Hepatocyte (in vitro differentiated cells): Measurements from ENCODE around the gene SRSF8. TPM values are rescaled to one million over a fixed set of nuclear protein-coding genes. Genes with fewer than 3 reads are reported as not detected.

Experiments used
- DNase-seq: peaks from one replicate; pipeline ENCODE4 v3.0.0-alpha.2; 2016; ENCODE audit warnings: low spot score
- H2AFZ ChIP-seq: fragments of 200-600 bp; sonication (generic); 2 replicates; pipeline ENCODE4 v1.6.0; 2016; ENCODE audit warnings: antibody characterized with exemption, mild to moderate bottlenecking
- H3K27ac ChIP-seq: fragments of 200-600 bp; sonication (generic); 2 replicates; pipeline ENCODE4 v1.5.1; 2016; ENCODE audit warnings: mild to moderate bottlenecking
- H3K27me3 ChIP-seq: fragments of 200-600 bp; sonication (generic); 2 replicates; pipeline ENCODE4 v1.6.1; 2016
- H3K36me3 ChIP-seq: fragments of 200-600 bp; sonication (generic); replicated peaks from 2 replicates; pipeline ENCODE4 v1.5.1; 2016; ENCODE audit warnings: low read depth; ENCODE audit not compliant: insufficient read depth
- H3K4me1 ChIP-seq: fragments of 200-600 bp; sonication (generic); 2 replicates; pipeline ENCODE4 v1.5.1; 2016; ENCODE audit warnings: mild to moderate bottlenecking, moderate library complexity; ENCODE audit not compliant: insufficient read depth
- H3K4me2 ChIP-seq: fragments of 200-600 bp; sonication (generic); 2 replicates; pipeline ENCODE4 v1.6.0; 2016
- H3K4me3 ChIP-seq: fragments of 200-600 bp; sonication (generic); 2 replicates; pipeline ENCODE4 v1.5.1; 2016; ENCODE audit warnings: mild to moderate bottlenecking
- H3K79me2 ChIP-seq: fragments of 200-600 bp; sonication (generic); 2 replicates; pipeline ENCODE4 v1.6.0; 2017; ENCODE audit warnings: mild to moderate bottlenecking
- H3K9me2 ChIP-seq: fragments of 200-600 bp; sonication (generic); replicated peaks from 2 replicates; pipeline ENCODE4 v1.6.0; 2017; ENCODE audit warnings: mild to moderate bottlenecking; ENCODE audit not compliant: insufficient read depth
- H3K9me3 ChIP-seq: fragments of 200-600 bp; sonication (generic); 2 replicates; pipeline ENCODE4 v1.5.1; 2016; ENCODE audit warnings: low read depth, mild to moderate bottlenecking
- H4K20me1 ChIP-seq: fragments of 200-600 bp; sonication (generic); 2 replicates; pipeline ENCODE4 v1.6.0; 2016; ENCODE audit warnings: mild to moderate bottlenecking; ENCODE audit not compliant: insufficient read depth, poor library complexity, severe bottlenecking
- EZH2 ChIP-seq: fragments of 200-600 bp; sonication (generic); IDR thresholded peaks from 2 replicates; pipeline ENCODE4 v1.6.1; 2016; ENCODE audit warnings: antibody characterized with exemption, mild to moderate bottlenecking, borderline replicate concordance
- EZH2phosphoT487 ChIP-seq: fragments of 200-600 bp; sonication (generic); IDR thresholded peaks from one replicate; pipeline ENCODE4 v1.6.1; 2018; ENCODE audit warnings: antibody characterized with exemption, mild to moderate bottlenecking, low read depth, moderate library complexity; ENCODE audit not compliant: unreplicated experiment, severe bottlenecking
- WGBS: methylation state at CpG from one replicate; pipeline ENCODE4 v1.1.6; 2016; ENCODE audit warnings: low lambda C conversion rate; ENCODE audit errors: missing lambda C conversion rate; 5-methylcytosine and 5-hydroxymethylcytosine counted together
- polyA plus RNA-seq: library from polyadenylated mRNA; unstranded; fragments of >200 nt; fragmentation: Nextera tagmentation; extraction: Ambion mirVana; gene quantifications from 2 replicates; pipeline ENCODE4 v1.2.1, GENCODE V29; 2016
- total RNA-seq: library from RNA; depleted of rRNA; stranded (reverse); fragments of >200 nt; gene quantifications from 2 replicates; pipeline ENCODE4 v1.2.3, GENCODE V29; 2014
- TF ChIP-seq, protein P1 (sequence below): fragments of 200-600 bp; sonication (generic); IDR thresholded peaks from 2 replicates; pipeline ENCODE4 v1.5.1; 2016; ENCODE audit warnings: antibody characterized with exemption, mild to moderate bottlenecking; ENCODE audit not compliant: poor library complexity

SRSF8 gene
- total and polyA plus RNA-seq, 2 experiments from 2014 or later, result 48.2 to 52.0 TPM

DNA sequence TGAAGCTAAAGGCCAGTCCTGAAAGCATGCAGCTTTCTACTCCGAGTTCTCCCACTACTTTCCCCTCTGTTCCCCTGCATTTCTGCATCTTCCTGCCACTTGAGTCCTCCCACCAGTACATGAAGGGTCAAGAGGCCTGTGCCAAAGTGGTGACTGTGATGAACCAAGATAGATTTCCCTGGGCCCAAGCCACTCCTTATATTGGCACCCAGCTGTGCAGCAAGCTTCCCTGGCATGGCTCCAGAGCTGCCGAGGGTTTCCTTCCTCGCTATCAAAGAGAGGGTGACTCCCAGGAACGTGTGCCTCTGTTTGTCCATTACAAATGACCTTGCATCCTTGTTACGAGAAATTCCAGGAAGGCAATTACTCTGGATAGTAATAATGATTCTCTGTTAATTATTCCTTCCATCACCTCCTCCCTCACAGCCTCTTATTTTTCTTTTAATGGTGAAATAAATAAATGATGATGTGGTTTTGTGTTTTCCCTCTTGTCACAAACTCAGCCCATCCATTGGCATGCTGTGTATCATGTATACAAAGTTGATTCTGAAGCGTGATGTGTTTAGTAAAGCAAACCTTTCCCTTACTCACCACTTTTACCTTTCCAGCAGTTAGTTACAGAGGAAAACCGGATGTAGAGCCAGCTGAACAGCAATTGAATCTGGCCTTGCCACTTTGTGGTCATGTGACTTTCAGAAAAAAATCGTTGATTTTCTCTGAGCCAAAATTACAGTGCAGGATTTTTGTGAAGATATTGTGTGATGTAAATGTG is 8.3 kb downstream of the SRSF8 start:
- Histone ChIP-seq H3K4me1 (no peaks in the 10 kb centered on the region), H3K4me2 (no peak overlapping the region), H3K79me2 (peaks cover 19% of the 10 kb centered on the region), H3K27ac (no peak overlapping the region), H4K20me1 (no peaks in the 10 kb centered on the region), H3K27me3 (no peaks in the 10 kb centered on the region), H3K9me3 (no peaks in the 10 kb centered on the region), H3K4me3 (no peak overlapping the region), H3K36me3 (no peaks in the 10 kb centered on the region), H3K9me2 (no peaks in the 10 kb centered on the region), H2AFZ (no peak overlapping the region)
- DNase-seq, result no peak
- TF ChIP-seq EZH2phosphoT487 (no peak), EZH2 (no peak)
- TF ChIP-seq, protein P1, sequence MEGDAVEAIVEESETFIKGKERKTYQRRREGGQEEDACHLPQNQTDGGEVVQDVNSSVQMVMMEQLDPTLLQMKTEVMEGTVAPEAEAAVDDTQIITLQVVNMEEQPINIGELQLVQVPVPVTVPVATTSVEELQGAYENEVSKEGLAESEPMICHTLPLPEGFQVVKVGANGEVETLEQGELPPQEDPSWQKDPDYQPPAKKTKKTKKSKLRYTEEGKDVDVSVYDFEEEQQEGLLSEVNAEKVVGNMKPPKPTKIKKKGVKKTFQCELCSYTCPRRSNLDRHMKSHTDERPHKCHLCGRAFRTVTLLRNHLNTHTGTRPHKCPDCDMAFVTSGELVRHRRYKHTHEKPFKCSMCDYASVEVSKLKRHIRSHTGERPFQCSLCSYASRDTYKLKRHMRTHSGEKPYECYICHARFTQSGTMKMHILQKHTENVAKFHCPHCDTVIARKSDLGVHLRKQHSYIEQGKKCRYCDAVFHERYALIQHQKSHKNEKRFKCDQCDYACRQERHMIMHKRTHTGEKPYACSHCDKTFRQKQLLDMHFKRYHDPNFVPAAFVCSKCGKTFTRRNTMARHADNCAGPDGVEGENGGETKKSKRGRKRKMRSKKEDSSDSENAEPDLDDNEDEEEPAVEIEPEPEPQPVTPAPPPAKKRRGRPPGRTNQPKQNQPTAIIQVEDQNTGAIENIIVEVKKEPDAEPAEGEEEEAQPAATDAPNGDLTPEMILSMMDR, result no peak
- 73% methylated on average over 8 of the region's 8 CpGs for WGBS

DNA sequence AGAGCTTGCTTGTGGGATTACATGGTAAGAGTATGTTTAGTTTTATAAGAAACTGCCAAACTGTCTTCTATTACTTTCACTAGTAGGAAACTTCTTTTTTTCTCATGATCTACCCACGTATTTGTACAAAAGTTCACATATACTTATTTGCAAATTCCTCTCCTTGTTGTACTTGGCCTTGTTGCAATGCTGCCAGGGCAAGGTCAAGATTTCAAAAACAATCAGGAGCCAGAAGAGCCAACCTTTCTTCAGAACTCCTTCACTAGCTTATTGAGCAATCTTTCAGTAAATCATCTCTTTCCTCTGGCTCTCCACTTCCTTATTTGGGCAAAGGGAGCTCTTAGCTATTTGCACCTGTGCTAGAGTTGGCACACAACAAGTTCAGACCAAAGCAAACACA is 9.7 kb downstream of the SRSF8 start:
- Histone ChIP-seq H3K79me2 (peaks cover 6% of the 10 kb centered on the region), H3K36me3 (no peaks in the 10 kb centered on the region)

DNA sequence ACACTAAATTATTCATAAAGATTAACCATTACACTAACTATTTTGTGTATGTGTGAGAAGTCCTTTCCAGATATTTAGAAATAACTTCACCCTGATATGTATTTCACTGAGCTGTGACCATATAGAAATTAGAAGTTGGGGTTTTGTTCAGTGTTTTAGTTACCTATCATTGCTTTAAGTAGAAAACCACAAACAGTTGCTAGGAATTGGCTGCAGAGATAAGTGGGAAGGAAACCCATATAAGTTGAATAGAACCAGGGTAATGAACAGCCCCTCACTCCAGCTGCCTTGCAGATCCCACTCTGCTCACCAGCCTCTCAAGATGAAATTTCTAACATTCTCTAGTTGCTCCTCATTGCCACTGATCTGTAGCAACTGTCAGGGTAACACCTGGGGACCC is 10.3 kb downstream of the SRSF8 start:
- H3K4me3 ChIP-seq, result no peak overlapping the region
- no peaks in the 10 kb centered on the region for H3K27me3 ChIP-seq
- no peaks in the 10 kb centered on the region for H3K9me2 ChIP-seq
- H4K20me1 ChIP-seq, result no peaks in the 10 kb centered on the region
- H3K27ac ChIP-seq, result peak overlapping the region; percentile 41
- peaks cover under 1% of the 10 kb centered on the region for H3K79me2 ChIP-seq
- TF ChIP-seq EZH2 (no peak), EZH2phosphoT487 (no peak)
- H3K4me1 ChIP-seq, result no peaks in the 10 kb centered on the region
- DNase-seq, result no peak
- H3K9me3 ChIP-seq, result no peaks in the 10 kb centered on the region
- no peaks in the 10 kb centered on the region for H3K36me3 ChIP-seq
- H2AFZ ChIP-seq, result no peak overlapping the region
- no peak overlapping the region for H3K4me2 ChIP-seq

More for the DNA sequence above, 9.7 kb downstream of the SRSF8 start:
- TF ChIP-seq, protein P1, result no peak
- TF ChIP-seq EZH2phosphoT487 (no peak), EZH2 (no peak)
- Histone ChIP-seq H3K27me3 (no peaks in the 10 kb centered on the region), H2AFZ (no peak overlapping the region), H3K27ac (peak overlapping the region; percentile 41), H3K4me1 (no peaks in the 10 kb centered on the region), H3K4me2 (no peak overlapping the region), H3K9me2 (no peaks in the 10 kb centered on the region), H3K9me3 (no peaks in the 10 kb centered on the region), H3K4me3 (no peak overlapping the region), H4K20me1 (no peaks in the 10 kb centered on the region)
- WGBS, result 32% methylated on average over 1 of the region's 1 CpG
- peak; percentile 40 for DNase-seq

- no peak for DNase-seq
- Histone ChIP-seq H3K9me3 (no peaks in the 10 kb centered on the region), H3K4me2 (no peak overlapping the region), H2AFZ (no peak overlapping the region), H4K20me1 (no peaks in the 10 kb centered on the region), H3K36me3 (no peaks in the 10 kb centered on the region), H3K9me2 (no peaks in the 10 kb centered on the region), H3K79me2 (no peaks in the 10 kb centered on the region), H3K4me3 (no peak overlapping the region), H3K27ac (no peak overlapping the region), H3K4me1 (no peaks in the 10 kb centered on the region), H3K27me3 (no peaks in the 10 kb centered on the region)
- TF ChIP-seq, protein P1, result no peak
- no peak for TF ChIP-seq EZH2phosphoT487
- no peak for TF ChIP-seq EZH2
- WGBS, result 90% methylated on average over 1 of the region's 1 CpG
Observed at GRCh38 chr11:95078526-95078925, 11.8 kb downstream of the SRSF8 start.
